HL-60/S4 treated with phorbol 12-myristate 13-acetate at 8.2 ng/mL for 4 days and 3 days (cell line): ENCODE data around the gene ATXN10.

ENCODE experiments used
- in situ Hi-C: fragments of 300-500 bp; cut with MboI; formaldehyde crosslinking; loops from 2 replicates; pipeline ENCODE4 v1.15.0; 2022; ENCODE audit warnings: low sequenced_read_pairs

ATXN10 gene

DNA sequence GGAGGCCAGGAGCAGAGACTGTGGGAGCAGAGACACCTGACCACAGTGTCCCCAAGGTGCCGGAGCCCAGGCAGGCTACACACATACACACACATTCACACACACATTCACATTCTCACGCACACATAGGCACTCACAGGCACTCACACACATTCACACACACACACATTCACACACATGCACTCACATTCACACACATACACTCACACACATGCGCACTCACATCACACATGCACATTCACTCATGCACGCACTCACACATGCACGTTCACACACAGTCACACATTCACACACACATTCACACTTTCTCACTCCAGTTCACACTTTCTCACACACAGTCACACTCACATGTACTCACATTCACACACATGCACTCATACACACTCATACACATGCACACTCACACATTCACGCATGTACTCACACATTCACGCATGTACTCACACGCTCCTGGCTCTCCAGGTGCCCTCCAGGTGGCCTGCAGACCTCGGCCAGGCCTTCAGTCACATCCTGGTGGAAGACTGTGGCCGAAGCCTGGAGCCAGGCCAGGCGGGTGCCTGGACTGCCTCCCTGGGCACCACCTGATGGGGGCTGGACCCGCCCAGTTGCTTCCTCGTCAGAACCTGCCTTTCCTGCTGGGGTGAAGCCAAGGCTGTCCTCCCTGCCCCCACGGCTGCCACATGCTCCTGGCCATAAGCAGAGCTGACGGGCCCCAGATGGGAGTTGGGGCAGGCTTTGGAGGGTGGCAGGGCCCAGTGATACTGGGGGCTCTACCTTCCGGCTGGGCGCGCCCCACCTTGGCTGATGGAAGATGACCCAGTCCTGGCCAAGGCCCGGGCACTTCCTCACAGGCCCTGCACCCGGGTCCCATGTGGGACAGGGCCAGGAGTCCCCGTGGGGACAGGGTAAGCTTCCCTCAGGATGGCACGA, 215.8 kb downstream of the ATXN10 start:
- in situ Hi-C loops: no loop called here

DNA sequence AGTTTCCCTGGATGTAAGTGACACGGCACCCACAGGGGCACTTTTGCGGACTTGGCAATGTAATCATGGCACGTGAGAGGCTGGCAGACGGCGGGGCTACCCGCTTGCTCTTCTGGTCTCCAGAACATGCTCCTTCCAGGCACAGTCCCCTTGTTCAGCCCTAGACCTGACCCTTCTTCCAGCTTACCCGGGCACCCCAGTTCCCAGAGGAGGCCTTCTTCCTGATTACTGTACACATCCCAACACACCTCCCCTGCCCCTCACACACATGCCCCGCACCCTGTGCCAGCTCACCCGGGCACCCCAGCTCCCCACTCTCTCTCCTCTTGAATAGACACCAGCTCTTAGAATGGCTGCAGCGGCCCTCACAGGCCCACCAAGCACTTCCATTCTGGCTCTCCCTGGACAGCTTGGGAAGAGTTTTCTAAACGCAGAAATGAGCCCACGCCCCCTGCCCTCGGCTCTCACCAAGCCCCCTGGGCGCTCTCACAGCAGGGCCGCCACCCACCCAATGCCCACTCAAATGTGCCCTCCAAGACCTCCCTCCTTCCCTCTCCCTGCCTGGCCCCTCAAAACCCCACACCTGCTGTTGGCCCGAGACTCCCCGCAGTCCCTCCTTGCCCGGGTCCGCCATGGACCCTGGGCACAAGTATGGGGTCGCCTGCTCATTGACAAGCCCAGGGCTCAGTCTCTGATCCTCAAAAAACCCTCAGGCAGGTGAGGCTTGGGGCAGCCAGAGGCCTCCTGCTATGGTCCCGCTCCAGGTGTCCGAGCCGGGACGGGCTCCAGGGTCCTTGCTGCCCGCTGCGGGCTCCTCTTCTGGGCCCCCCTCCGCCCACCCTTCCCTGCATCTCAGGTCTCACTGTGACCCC, 216.8 kb downstream of the ATXN10 start:
- in situ Hi-C loops: no loop called here

DNA sequence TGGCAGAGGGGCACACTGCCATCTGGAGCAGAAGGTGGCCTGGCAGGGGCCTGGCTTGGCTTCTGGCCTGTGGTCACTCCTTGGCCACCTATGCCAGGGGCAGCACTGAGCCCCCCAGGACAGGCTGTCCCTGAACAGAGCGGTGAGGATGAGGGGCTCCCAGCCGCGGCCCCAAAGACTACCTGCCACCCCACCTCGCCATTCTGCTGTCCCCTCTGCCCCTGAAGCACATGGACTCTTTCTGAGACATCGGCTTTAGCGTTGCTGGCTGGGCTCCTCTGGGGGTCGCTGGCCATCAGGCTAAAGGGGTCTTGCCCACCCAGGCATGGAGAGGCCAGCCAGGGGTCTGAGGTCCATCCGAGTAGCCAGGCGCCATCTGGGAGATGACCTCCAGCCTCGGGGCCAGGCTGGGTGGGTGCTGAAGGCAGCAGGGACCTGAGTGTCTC, 217.5 kb downstream of the ATXN10 start:
- in situ Hi-C loops: no loop called here

DNA sequence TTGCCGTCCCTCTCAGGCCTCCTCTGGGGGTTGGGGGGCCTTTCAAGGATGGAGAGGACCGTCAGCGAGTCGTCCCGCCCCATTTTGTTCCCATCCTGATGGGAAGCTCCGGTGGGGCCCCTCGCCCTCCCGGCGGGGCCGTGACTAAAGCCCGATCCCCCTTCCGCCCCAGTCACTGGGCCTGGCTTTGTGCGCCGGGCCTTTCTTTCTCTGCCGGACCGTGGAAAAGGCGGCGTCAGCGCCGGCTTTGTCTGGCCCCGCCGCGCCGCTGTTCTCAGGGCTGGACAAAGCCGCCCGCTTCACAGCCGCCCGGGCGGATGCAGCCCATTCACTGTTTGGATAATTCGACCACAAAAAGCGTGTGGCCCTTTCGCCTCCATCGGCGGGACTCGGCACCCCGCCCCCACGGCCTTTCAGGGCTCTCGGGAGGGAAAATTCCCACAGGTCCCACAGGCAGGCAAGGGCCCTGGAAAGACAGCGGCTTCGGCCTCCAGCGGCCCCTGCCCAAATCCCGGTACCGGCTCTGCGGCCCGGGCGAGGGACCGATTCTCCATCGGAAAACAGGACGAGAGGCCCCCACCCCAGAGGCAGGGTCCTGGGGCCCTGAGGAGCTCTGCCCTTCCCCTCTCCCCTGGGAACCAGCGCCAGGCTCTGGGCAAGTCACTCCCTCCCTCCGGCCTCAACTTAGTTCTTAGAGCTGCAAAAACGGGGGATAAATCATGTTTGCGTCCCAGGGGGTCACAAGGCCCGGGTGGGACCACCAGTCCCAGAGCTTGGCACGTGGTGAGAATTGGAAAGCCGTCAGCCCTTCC, 218.1 kb downstream of the ATXN10 start:
- in situ Hi-C loops: no loop called here

DNA sequence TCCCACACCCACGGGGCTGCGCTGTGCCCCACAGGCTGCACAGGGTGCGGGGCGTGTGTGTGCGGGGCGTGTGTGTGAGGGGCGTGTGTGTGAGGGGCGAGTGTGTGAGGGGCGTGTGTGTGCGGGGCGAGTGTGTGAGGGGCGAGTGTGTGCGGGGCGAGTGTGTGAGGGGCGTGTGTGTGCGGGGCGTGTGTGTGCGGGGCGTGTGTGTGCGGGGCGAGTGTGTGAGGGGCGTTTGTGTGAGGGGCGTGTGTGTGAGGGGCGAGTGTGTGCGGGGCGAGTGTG, 218.7 kb downstream of the ATXN10 start:
- in situ Hi-C loops: no loop called here

DNA sequence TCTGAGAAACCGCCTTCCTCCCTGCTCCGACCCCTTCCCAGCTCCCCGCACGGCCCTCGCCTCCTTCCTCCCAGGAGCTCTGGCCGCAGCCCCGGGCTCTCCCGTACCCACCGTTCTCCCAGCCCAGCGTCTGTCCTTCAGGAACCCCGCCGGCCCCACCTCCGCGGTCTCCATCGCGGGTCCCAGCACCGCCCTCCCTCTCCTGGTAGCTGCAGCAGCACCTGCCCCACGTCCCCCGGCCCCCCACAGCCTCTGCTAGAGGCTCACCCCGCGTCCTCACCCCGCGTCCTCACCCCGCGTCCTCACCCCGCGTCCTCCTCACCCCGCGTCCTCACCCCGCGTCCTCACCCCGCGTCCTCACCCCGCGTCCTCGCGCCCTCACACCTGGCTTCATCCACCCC, 219.4 kb downstream of the ATXN10 start:
- in situ Hi-C loops: no loop called here

DNA sequence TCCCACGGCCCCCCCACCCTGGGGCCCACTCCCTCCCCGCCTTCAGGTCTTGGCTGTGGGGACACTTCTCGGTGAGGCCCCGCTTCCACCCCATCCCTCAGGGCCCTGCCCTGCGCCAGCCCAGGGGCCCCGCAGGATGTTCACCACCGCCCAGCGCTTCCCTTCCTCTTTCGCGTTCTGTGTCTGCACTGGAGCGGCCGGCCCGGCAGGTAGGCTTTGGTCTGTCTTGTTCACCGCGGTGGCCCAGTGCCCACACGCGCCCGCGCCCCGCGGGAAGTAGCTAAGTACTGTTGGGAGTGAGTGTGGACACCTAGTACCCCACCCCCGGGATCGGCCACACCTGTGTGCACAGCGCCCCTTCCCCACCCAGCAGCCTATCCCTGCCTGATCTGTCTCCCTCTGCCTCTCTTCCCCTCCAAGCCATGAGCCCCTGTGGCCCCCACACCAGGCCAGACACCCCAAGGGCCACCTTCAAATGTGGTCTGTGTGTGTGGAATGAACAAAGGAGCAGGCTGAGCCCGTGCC, 219.9 kb downstream of the ATXN10 start:
- in situ Hi-C loops: no loop called here

DNA sequence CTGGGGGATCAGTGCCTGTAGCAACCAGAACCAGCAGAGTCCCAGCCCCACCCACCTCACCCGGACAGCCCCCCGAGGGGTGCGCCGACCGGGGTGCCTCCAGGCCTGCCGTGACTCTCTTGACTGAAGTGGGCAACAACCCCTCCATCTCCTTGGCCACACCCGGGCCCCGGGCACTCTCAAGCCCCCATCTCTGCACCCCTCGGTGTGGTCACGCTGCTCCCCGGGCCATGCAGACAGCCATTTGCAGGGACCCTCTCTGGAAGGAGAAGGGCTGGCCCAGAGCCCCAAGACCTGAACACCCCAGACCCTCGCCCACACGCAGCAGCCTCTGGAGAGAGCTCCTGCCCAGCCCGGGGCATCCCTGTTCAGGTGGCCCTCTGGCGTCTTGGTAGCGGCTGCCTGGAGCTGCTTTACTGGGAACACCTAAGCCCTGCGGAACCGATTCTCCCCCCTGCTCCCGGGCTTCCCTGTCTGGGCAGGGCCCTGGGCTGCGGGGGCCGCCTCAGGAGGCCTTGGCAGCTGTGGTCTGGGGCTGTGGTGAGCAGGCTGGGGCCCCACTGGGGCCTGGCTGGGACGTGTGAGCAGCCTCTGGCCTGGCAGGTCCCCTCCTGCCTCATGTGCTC, 220.5 kb downstream of the ATXN10 start:
- in situ Hi-C loops: no loop called here

DNA sequence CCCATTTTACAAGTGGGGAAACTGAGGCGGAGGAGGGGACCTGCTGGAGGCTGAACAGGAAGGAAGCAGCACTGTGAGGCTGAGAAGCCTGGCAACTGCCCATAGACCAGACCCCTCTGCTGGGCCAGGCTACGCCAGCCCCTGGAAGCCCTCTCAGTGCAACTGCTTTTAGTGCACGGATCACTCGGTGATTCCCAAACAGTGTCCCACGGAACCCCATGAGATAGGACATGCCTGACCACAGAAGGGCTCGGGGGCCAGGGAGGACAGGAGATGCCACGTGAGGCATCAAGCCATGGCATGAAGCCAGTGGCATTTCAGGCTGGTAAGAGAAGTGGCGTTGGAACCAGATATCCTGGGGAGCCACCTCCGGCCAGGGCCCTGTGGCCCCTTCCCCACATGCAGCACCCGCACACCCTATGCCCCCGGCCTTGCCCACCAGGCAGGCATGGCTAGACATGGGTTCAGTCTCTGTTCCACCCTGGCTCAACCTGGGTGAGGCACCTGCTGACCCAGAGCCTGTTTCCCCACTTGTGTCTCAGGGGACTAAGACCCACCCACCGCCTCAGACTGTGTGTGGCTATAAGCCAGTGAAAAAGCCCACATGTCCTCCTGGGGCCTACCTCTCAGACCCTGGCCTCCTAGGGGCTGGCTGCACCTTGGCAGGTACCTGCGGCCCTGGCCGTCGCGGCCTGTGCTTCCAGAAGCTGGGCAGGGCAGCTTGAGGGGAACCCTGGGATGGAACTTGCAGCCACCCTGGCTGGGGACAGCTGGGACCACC, 221.2 kb downstream of the ATXN10 start:
- in situ Hi-C loops: no loop called here

DNA sequence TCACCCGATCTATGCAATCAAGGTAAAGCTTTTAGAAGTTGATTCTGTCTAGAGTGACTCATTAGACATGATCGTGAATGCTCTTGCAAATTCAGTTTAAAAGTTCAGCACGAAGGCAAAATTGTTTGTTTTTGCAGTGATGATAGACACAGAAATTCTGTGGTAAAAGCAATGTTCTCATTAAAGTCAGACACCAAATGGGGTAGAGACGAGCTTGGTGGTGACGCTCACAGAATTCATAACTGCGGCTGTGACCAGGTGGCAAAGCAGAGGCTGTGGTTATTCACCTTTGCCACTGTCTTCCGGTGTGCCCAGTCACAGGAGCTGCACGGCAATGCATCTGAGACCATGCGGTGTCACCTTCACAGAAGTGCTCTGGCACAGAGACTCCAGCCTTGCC, 221.9 kb downstream of the ATXN10 start:
- in situ Hi-C loops: no loop called here
